Activated T-cell treated with anti-CD3 and anti-CD28 coated beads for 1 hour (primary cell): ENCODE results near the gene UCMA.

Experiments used
- DNase-seq: peaks from one replicate; pipeline ENCODE4 v3.0.0-alpha.2; 2020; ENCODE audit warnings: low read depth

UCMA gene

GRCh38 chr10:13233358-13233757, 816 bp downstream of the UCMA start:
- no peak for DNase-seq

- no peak for DNase-seq
Observed at GRCh38 chr10:13231808-13232207, 2.4 kb downstream of the UCMA start.

GRCh38 chr10:13231190-13231589, 3.0 kb downstream of the UCMA start:
- no peak for DNase-seq

- DNase-seq: no peak
Observed at GRCh38 chr10:13227031-13227430, 7.1 kb downstream of the UCMA start.

- DNase-seq: no peak
Observed at GRCh38 chr10:13225601-13226000, 8.6 kb downstream of the UCMA start.

- DNase-seq: no peak
Observed at GRCh38 chr10:13224210-13224995, 9.8 kb downstream of the UCMA start.

- DNase-seq: no peak
Observed at GRCh38 chr10:13223241-13223640, 10.9 kb downstream of the UCMA start.

GRCh38 chr10:13222566-13222965, 11.6 kb downstream of the UCMA start:
- no peak for DNase-seq

GRCh38 chr10:13222151-13222550, 12.0 kb downstream of the UCMA start:
- no peak for DNase-seq

- DNase-seq: no peak
Observed at GRCh38 chr10:13221572-13221971, 12.6 kb downstream of the UCMA start.

GRCh38 chr10:13219685-13220670, 14.2 kb downstream of the UCMA start:
- no peak for DNase-seq

GRCh38 chr10:13218878-13219277, 15.3 kb downstream of the UCMA start:
- DNase-seq: no peak

GRCh38 chr10:13213163-13213562, 21.0 kb downstream of the UCMA start:
- no peak for DNase-seq

- no peak for DNase-seq
Observed at GRCh38 chr10:13206546-13207443, 27.4 kb downstream of the UCMA start.

- no peak for DNase-seq
Observed at GRCh38 chr10:13206091-13206490, 28.1 kb downstream of the UCMA start.

GRCh38 chr10:13201132-13201531, 33.0 kb downstream of the UCMA start:
- DNase-seq: no peak

- no peak for DNase-seq
Observed at GRCh38 chr10:13195016-13195415, 39.2 kb downstream of the UCMA start.

GRCh38 chr10:13193637-13194036, 40.5 kb downstream of the UCMA start:
- DNase-seq: no peak

GRCh38 chr10:13191362-13191761, 42.8 kb downstream of the UCMA start:
- no peak for DNase-seq

GRCh38 chr10:13190816-13191215, 43.4 kb downstream of the UCMA start:
- no peak for DNase-seq

GRCh38 chr10:13189961-13190360, 44.2 kb downstream of the UCMA start:
- no peak for DNase-seq

GRCh38 chr10:13188593-13188992, 45.6 kb downstream of the UCMA start:
- DNase-seq: no peak
